ENCODE measurements around the gene NHSL2.

GRCh38 chrX:72001471-72001870 lies 90.8 kb downstream of the NHSL2 start:
- no peak for TF ChIP-seq CTCF (IDR thresholded peaks at IDR 0.05)
- TF ChIP-seq EZH2 (IDR thresholded peaks at IDR 0.05): no peak
